Ovary (tissue), 9 donors: ENCODE results near the gene DYRK1A. TPM values are rescaled to one million over a fixed set of nuclear protein-coding genes. Genes with fewer than 3 reads are reported as not detected.

Source experiments
- DNase-seq, 5 donors: peaks; one replicate each; pipeline ENCODE4 v3.0.0-alpha.2; 2019 to 2020
- H3K27ac ChIP-seq, 2 donors: fragments of 200-600 bp; one replicate each; pipeline versions ENCODE4 v1.5.1 to v1.8.0; 2019 to 2022
- H3K27me3 ChIP-seq: fragments of 200-600 bp; one replicate; pipeline ENCODE4 v1.8.0; 2022
- H3K36me3 ChIP-seq: fragments of 200-600 bp; sonication (generic); one replicate; pipeline ENCODE4 v1.5.1; 2019
- H3K4me1 ChIP-seq: one replicate; pipeline ENCODE4 v1.8.1; 2013; ENCODE audit warnings: mild to moderate bottlenecking, moderate library complexity; ENCODE audit not compliant: insufficient read depth
- H3K4me3 ChIP-seq: fragments of 200-600 bp; sonication (generic); one replicate; pipeline ENCODE4 v1.5.1; 2017
- H3K9me3 ChIP-seq, 2 donors: fragments of 200-600 bp in 1 of 2; sonication (generic) in 1 of 2; one replicate each; pipeline versions ENCODE4 v1.5.1 to v1.8.1; 2013 to 2019; ENCODE audit warnings: mild to moderate bottlenecking in 1 of 2, moderate library complexity in 1 of 2
- EP300 ChIP-seq: sonication (generic); formaldehyde crosslinking; IDR thresholded peaks from one replicate; pipeline ENCODE4 v1.6.1; 2017; ENCODE audit warnings: antibody characterized with exemption
- POLR2A ChIP-seq: fragments of 450-650 bp; IDR thresholded peaks from one replicate; pipeline ENCODE4 v1.6.1; 2017; ENCODE audit warnings: antibody characterized with exemption, mild to moderate bottlenecking, moderate library complexity
- WGBS, 3 donors: extraction: QIAGEN DNeasy Blood & Tissue Kit in 1 of 3; methylation state at CpG; one replicate each; pipeline versions ENCODE4 v1.1.5 to v1.1.7; 2013 to 2017; 5-methylcytosine and 5-hydroxymethylcytosine counted together
- intact Hi-C, 4 donors: fragments of 100-400 bp; cut with DNase I; formaldehyde crosslinking; loops; one replicate each; pipeline versions ENCODE4 v1.11.0 to v1.15.1; 2022 to 2023
- polyA plus RNA-seq, 2 donors: library from polyadenylated mRNA; stranded (reverse); fragments of 200-250 nt in 1 of 2; fragments of 350-450 nt in 1 of 2; fragmentation: Illumina TruSeq in 1 of 2; extraction: RNeasy Lipid Tissue Mini Kit (QIAGEN cat#74804) in 1 of 2; gene quantifications; one replicate each; pipeline ENCODE4 v1.2.3, GENCODE V29; 2013 to 2014
- total RNA-seq, 7 donors: library from RNA; depleted of rRNA in 2 of 7; stranded (reverse); fragments of >200 nt in 2 of 7; fragmentation: NEBNext Ultra II Directional in 3 of 7; extraction: Animal tissue kit (Norgen Biotek cat#: 25700) in 3 of 7; gene quantifications; one replicate each; pipeline versions ENCODE4 v1.1.0 to v1.2.4, GENCODE V29; 2016 to 2023
- TF ChIP-seq, protein P1 (sequence below), 3 donors: fragments of 450-650 bp in 2 of 3; fragments of 200-600 bp in 1 of 3; IDR thresholded peaks; one replicate each; pipeline versions ENCODE4 v1.5.1 to v1.8.0; 2016 to 2022; ENCODE audit warnings: antibody characterized with exemption in 3 of 3, mild to moderate bottlenecking in 1 of 3
- donor health status: DM: no; HTN: no; CAD: no; lungs with moderate emphysema.
- donor health status: DM: no; HTN: no; CAD: no.
- donor health status: Bipolar disorder and iron deficiency.
- donor health status: DM: yes; HTN: yes; CAD: no.
- donor health status: DM: no; HTN: no; CAD: no.
- donor health status: DM: yes; HTN: yes; CAD: no.

DYRK1A gene
- total and polyA plus RNA-seq, 9 donors, result 30.9 to 89.0 (median 73.9) TPM

DNA sequence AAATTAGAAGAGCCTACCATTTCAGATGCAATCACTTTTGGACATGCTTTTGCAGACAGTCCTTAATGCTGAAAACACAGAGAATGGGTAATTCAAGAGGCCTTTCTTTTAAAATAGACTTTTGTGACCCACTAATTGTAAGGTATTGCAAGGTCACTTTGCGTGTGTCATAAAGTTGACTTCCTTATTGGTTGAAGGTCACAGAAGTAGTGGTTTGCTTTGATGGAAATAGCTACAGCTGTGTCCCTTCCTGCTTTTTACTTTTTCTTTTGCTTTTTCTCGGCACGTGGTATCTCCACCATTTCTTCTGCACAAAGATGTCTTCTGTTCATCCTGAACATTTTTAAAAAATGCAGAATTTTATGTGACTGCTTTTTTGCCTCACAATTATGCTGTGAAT lies 146.8 kb downstream of the DYRK1A start:
- Histone ChIP-seq H3K27ac (no peak overlapping the region), H3K9me3 (no peaks in the 10 kb centered on the region), H3K4me1 (peaks cover 2% of the 10 kb centered on the region), H3K27me3 (no peaks in the 10 kb centered on the region), H3K4me3 (no peak overlapping the region), H3K36me3 (no peaks in the 10 kb centered on the region)
- intact Hi-C loops, result no loop called here
- 89 to 90% (median 90%) methylated on average over 3 of the region's 3 CpGs for WGBS, 3 donors
- no peak for DNase-seq
- TF ChIP-seq EP300 (no peak), POLR2A (no peak)
- TF ChIP-seq, protein P1, sequence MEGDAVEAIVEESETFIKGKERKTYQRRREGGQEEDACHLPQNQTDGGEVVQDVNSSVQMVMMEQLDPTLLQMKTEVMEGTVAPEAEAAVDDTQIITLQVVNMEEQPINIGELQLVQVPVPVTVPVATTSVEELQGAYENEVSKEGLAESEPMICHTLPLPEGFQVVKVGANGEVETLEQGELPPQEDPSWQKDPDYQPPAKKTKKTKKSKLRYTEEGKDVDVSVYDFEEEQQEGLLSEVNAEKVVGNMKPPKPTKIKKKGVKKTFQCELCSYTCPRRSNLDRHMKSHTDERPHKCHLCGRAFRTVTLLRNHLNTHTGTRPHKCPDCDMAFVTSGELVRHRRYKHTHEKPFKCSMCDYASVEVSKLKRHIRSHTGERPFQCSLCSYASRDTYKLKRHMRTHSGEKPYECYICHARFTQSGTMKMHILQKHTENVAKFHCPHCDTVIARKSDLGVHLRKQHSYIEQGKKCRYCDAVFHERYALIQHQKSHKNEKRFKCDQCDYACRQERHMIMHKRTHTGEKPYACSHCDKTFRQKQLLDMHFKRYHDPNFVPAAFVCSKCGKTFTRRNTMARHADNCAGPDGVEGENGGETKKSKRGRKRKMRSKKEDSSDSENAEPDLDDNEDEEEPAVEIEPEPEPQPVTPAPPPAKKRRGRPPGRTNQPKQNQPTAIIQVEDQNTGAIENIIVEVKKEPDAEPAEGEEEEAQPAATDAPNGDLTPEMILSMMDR (IDR thresholded peaks at IDR 0.05), result no peak

DNA sequence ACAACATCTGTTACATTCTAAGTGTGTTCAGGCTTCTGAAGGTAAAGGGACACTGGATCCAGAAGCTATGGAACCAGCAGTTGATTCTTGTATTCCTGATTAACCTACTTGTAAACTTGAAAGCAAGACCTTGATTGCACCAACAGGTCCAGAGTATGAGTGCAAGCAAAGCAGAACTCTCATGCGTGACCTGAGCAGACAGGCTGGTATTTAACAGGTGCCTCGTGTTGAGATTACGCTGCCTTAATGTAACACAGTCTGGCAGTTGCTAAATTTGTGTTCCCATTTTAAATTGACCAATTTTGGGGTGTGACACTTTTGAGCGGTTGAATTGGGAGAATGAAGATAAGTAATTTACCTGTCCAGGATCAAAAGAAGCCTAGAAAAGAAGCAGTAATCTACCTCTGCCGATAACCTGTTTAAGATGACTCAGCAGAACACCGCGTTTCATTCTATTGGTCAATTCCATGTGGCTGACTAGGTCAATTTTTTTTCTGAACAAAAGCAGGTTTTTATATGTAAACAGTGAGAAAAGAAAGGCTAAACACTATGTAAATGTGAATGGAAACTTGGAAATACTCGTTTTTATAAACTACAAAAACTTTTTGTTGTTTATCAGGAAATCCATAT lies 147.6 kb downstream of the DYRK1A start:
- TF ChIP-seq, protein P1 (IDR thresholded peaks at IDR 0.05), result no peak
- TF ChIP-seq EP300, result no peak
- TF ChIP-seq POLR2A, result no peak
- Histone ChIP-seq H3K36me3 (no peaks in the 10 kb centered on the region), H3K27me3 (no peaks in the 10 kb centered on the region), H3K4me3 (no peak overlapping the region), H3K27ac (no peak overlapping the region), H3K9me3 (no peaks in the 10 kb centered on the region), H3K4me1 (peaks cover 2% of the 10 kb centered on the region)
- intact Hi-C loops, result no loop called here
- no peak for DNase-seq
- WGBS, 3 donors, result 82 to 84% (median 83%) methylated on average over 8 of the region's 8 CpGs

DNA sequence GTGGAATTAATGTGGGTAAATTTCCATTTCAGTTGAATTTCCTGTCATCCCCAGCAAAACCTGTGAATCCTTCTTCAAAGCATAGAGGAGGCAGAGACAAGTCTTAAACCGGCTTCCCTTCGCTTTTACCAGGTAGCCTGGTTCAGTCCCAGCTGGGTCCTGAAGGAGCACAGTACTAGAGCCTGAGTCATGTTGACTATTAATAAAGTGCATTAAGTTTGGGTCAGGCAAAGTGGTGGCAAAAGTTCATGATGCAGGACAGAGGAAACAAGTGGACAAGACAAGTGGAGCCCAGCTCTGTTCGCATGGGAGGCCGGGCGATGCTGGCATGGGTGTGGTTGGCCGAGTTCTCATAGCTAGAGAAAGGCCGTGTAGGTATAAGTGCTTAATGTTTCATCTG lies 150.4 kb downstream of the DYRK1A start:
- H3K9me3 ChIP-seq, result no peaks in the 10 kb centered on the region
- H3K36me3 ChIP-seq, result no peaks in the 10 kb centered on the region
- no peaks in the 10 kb centered on the region for H3K27me3 ChIP-seq
- TF ChIP-seq POLR2A (no peak), EP300 (no peak)
- TF ChIP-seq, protein P1 (IDR thresholded peaks at IDR 0.05), result no peak
- DNase-seq, result no peak
- intact Hi-C loops, result no loop called here
- WGBS, 3 donors, result 95 to 98% (median 96%) methylated on average over 7 of the region's 7 CpGs
- H3K27ac ChIP-seq, result no peak overlapping the region
- H3K4me3 ChIP-seq, result no peak overlapping the region
- H3K4me1 ChIP-seq, result no peaks in the 10 kb centered on the region

DNA sequence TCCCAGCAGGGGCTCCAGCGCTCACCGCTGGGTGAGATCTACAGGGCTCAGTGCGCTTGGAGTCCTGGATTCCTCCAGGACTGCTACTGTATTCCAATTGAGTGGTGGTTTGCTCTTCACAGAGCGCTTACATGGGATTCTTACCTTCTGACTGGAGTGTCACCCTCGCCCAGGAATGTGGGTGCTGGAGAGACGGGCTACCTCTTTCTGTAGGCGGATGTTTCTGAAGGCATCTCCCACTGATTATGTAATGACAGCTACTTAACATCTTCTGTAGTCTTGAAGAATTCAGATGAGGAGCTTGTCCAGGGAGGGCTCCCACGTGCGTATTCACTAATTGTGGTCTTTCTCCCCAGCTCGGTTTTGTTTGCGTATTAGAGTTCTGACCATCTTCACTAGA lies 154.2 kb downstream of the DYRK1A start:
- Histone ChIP-seq H3K4me1 (no peaks in the 10 kb centered on the region), H3K27me3 (no peaks in the 10 kb centered on the region), H3K36me3 (no peaks in the 10 kb centered on the region), H3K9me3 (no peaks in the 10 kb centered on the region), H3K27ac (no peak overlapping the region), H3K4me3 (no peak overlapping the region)
- no peak for DNase-seq
- TF ChIP-seq POLR2A, result no peak
- TF ChIP-seq, protein P1 (IDR thresholded peaks at IDR 0.05), result no peak
- no peak for TF ChIP-seq EP300
- WGBS, 3 donors, result 66 to 72% (median 67%) methylated on average over 11 of the region's 11 CpGs
- intact Hi-C loops, result no loop called here
